EH (cell line): ENCODE measurements around the gene MSANTD1.
"Not testable (repeated sequence)": the region's sequence is repeated elsewhere in the genome, so short reads cannot be mapped to it uniquely, and the experiment has no call there.

Experiments used
- DNase-seq: peaks from one replicate; pipeline ENCODE4 v3.0.0-alpha.2; 2015; ENCODE audit warnings: low read depth

Gene MSANTD1

GRCh38 chr4:3291411-3291968, 42.5 kb downstream of the MSANTD1 start:
- no peak for DNase-seq

DNA sequence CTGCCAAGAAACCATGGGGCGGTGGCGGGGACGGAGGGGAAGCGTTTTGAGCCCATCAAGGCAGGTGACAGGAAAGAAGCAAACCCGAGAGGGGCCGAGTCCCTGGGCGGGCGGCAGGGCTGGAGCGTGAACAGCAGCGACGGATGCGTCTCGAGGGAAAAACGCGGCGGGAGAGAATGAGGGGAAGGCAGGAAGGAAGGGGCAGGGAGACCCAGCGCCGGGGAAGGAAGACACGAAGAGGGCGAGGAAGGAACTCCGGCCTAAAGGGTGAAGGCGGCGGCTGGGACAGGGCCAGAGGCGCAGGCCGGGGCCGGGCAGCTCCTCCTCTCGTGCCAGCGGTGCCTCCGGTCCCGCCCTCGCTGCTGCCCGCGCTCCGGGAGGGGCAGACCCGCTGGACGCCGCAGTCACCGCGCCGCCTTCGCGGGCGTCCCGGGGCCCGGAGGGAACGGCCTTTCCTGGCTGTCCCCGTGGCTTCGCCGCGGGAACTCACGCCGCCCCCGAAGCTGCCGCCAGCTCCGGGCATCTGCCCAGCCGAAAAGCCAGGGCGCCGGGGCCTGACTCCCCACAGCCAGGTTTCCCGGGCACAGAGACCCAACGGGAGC, 43.1 kb downstream of the MSANTD1 start:
- peak; percentile 65 for DNase-seq

- DNase-seq = peak; percentile 93
Observed at GRCh38 chr4:3292571-3293400, 43.8 kb downstream of the MSANTD1 start, which contains the start of gene RGS12. Gene RGS12, plus strand, starts transcription at chr4:3293021. Its CDS starts 23,150 bp downstream, at chr4:3316171.

DNA sequence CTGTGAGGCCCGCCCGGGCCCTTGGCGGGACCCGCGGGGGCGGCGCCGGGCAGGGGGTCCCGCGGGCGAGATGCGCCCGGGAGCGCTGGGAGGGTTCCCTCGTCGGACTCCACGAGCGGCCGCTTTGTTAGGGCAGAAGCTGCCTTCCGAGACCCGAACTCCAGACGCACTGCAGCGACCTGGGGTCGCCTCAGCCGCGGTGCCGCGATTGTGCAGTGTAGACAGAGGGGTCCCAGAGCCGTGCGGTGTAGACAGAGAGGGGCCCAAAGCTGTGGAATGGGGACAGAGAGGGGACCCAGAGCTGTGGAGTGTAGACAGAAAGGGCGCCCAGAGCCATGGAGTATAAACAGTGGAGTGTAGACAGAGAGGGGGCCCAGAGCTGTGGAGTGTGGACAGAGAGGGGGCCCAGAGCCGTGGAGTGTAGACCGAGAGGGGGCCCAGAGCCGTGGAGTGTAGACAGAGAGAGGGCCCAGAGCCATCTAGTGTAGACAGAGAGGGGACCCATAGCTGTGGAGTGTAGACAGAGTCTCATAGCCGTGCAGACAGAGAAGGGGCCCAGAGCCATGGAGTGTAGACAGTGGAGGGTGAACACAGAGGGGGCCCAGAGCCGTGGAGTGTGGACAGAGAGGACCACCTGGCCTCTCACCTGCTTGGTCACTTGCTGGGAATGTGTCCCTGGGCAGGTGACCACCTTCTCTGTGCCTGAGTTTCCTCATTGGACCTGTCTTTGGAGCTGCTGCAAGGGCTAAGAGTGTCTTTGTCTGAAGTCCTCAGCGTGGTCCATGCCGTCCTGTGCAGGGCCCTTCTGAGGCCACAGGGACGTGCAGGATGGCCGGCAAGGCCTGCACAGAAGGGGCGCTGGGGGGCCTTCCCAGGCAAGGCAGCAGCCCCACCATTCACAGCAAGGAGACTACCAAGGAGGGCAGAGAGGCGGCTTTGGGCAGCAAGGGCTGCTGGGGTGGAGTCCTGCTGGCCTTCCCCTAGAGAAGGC, 44.7 kb downstream of the MSANTD1 start:
- DNase-seq = peak; percentile 7

GRCh38 chr4:3294401-3295241, 45.7 kb downstream of the MSANTD1 start:
- no peak for DNase-seq

GRCh38 chr4:3295837-3296624, 47.1 kb downstream of the MSANTD1 start:
- no peak for DNase-seq

GRCh38 chr4:3296651-3297050, 47.7 kb downstream of the MSANTD1 start:
- DNase-seq = no peak

DNA sequence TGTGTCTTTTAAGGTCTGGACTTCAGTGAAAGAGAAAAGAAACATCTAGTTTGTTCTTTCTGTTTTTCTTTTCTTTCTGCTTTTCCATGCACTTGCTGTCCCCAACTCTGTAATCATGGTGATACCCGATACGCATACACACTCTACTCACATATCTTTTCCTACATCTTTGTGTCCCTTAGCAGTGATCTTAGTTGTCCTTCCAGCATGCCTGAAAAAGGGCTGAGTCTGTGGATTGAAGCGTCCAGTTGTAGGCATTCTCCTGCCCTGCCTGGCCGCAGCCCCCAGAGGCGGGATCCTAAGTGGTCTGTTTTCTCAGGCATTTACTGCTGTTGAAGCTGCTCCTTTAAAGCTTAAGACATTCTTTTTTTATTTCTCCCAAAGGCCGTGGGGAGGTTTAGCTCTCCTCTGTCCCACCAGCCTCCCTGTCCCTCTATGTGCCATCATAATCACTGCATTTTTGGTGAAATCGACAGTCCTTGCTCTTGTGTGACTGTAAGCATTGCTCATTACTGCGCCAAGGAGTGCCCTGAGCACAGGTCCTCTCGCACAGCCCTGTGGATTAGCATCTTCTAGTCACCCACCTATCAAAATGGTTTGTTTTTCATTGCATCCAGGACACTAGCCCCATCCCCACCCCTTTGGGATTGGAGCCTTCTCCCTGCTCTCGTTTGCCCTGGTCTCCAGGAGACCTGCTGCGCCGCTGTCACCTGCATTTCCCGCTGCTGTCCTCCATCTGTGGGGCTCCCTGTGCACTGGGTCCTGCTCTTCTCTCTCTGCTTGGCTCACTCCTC, 48.3 kb downstream of the MSANTD1 start:
- no peak for DNase-seq

- DNase-seq = no peak
Observed at GRCh38 chr4:3299122-3299975, 50.4 kb downstream of the MSANTD1 start.

- DNase-seq = no peak
Observed at GRCh38 chr4:3299976-3300671, 51.2 kb downstream of the MSANTD1 start.

GRCh38 chr4:3300882-3301281, 51.9 kb downstream of the MSANTD1 start:
- DNase-seq = not testable (repeated sequence)

- no peak for DNase-seq
Observed at GRCh38 chr4:3301450-3302172, 52.7 kb downstream of the MSANTD1 start.

- DNase-seq = no peak
Observed at GRCh38 chr4:3302173-3302785, 53.3 kb downstream of the MSANTD1 start.

DNA sequence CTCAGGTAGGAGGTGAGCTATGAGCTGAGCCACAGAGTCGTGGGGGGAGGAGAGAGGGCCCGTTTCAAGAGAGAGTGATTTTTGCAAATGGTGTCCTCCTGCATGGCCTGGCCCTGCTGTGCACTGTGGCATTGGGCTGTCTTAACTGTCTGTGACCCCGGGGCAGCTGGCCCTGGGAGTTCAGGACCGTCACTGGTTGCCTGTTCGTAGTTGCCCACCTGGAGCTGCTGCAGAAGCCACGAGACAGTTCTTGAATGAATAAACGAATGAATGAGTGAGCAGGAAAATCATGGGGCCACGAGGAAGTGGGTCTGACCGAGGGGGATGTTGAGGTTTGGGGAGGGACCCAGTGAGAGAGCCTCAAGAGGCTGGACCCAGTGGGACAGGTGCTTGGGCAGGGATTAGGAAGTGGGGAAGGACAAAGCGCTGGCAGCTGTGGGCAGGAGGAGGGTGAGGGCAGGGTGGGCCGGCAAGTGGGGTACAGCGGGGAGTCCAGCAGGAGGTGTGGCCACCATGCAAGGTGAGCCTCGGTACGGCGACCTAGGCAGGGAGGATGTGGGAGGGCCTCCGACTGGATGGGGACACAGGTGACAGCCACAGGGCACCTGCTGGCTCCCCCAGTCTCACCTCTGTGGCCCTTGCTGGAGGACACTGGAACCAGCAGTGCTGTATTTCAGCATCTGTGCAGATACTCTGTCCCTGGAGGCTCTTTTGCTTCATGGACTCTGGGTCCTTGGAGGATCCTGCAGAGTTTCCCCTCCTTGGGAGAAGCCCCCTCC, 54.0 kb downstream of the MSANTD1 start:
- DNase-seq = no peak

- no peak for DNase-seq
Observed at GRCh38 chr4:3303565-3303824, 54.5 kb downstream of the MSANTD1 start.
